PFSK-1 (cell line): ENCODE results near the gene HS3ST4.

ENCODE experiments used
- FOXP2 ChIP-seq: optimal IDR thresholded peaks from 2 replicates; pipeline ENCODE3; 2011; ENCODE audit warnings: borderline replicate concordance, control low read depth, inconsistent platforms; ENCODE audit not compliant: insufficient read depth; ENCODE audit errors: extremely low read length, extremely low read depth
- POLR2AphosphoS5 ChIP-seq: IDR thresholded peaks from 2 replicates; pipeline ENCODE4 v1.6.1; 2012; ENCODE audit warnings: low read depth, mild to moderate bottlenecking, control low read depth, low read length, moderate library complexity
- REST ChIP-seq, 2 experiments: IDR thresholded peaks; 2 replicates each; pipeline versions ENCODE4 v1.6.1 to v1.8.0; 2011 to 2012; ENCODE audit warnings: low read depth in 2 of 2, low read length in 2 of 2, control low read depth in 1 of 2, inconsistent platforms in 1 of 2, mild to moderate bottlenecking in 1 of 2, moderate library complexity in 1 of 2; ENCODE audit not compliant: insufficient read depth in 1 of 2
- SIN3A ChIP-seq: IDR thresholded peaks from 2 replicates; pipeline ENCODE4 v1.6.1; 2012; ENCODE audit warnings: mild to moderate bottlenecking, low read length, moderate library complexity, borderline replicate concordance; ENCODE audit not compliant: insufficient read depth
- TAF1 ChIP-seq: IDR thresholded peaks from 2 replicates; pipeline ENCODE4 v1.6.1; 2012; ENCODE audit warnings: low read length, control low read depth, borderline replicate concordance; ENCODE audit not compliant: insufficient read depth

HS3ST4 gene

GRCh38 chr16:25747160-25747758, 55.5 kb downstream of the HS3ST4 start:
- TF ChIP-seq POLR2AphosphoS5 (no peak), REST (IDR thresholded peaks at IDR 0.05; ENCODE audit: insufficient read depth in 1 of 2, low read depth in 2 of 2, low read length in 2 of 2) (peak; percentile 73 to 93)

GRCh38 chr16:25748092-25748654, 56.4 kb downstream of the HS3ST4 start:
- TF ChIP-seq TAF1 (no peak), SIN3A (no peak), FOXP2 (no peak), REST (IDR thresholded peaks at IDR 0.05; ENCODE audit: insufficient read depth in 1 of 2, low read depth in 2 of 2, low read length in 2 of 2) (no peak), POLR2AphosphoS5 (no peak)

GRCh38 chr16:25750488-25751216, 58.9 kb downstream of the HS3ST4 start:
- TF ChIP-seq FOXP2 (no peak), POLR2AphosphoS5 (no peak), TAF1 (no peak), SIN3A (no peak), REST (IDR thresholded peaks at IDR 0.05; ENCODE audit: insufficient read depth in 1 of 2, low read depth in 2 of 2, low read length in 2 of 2) (no peak)

GRCh38 chr16:25751230-25751835, 59.6 kb downstream of the HS3ST4 start:
- TF ChIP-seq POLR2AphosphoS5 (no peak), TAF1 (no peak), REST (IDR thresholded peaks at IDR 0.05; ENCODE audit: insufficient read depth in 1 of 2, low read depth in 2 of 2, low read length in 2 of 2) (no peak), FOXP2 (no peak), SIN3A (no peak)
